Measurements from ENCODE around the gene HAUS2. TPM values are rescaled to one million over a fixed set of nuclear protein-coding genes. Genes with fewer than 3 reads are reported as not detected.
A peak's percentile ranks its signal among the peaks of the same experiment; 100 is the strongest.

HAUS2 gene
- total and polyA plus RNA-seq, 10 of the 15 experiments (the other 5 are each of a cell fraction or from before 2014, with no cell fraction given), result 28.7 to 59.3 (median 40.6) TPM

GRCh38 chr15:42547918-42548248 is 755 bp upstream of the HAUS2 start:
- H3K27ac ChIP-seq (ENCODE audit: control insufficient read depth, insufficient read depth), result peak overlapping the region; percentile 72
- peak overlapping the region; percentile 81 for H2AFZ ChIP-seq (ENCODE audit: control insufficient read depth, low read depth, low read length)
- RAD21 ChIA-PET (ENCODE audit: unreplicated experiment), result interaction anchor here (0.6 to 2.7 kb wide), 14 partner anchors 12 to 103 kb away, joined by 3 to 9 read pairs (median 4); partner anchors contain the start of genes SNAP23, STARD9 and ZNF106
- WGBS (ENCODE audit: insufficient coverage, insufficient replicate concordance, low lambda C conversion rate, missing lambda C conversion rate), result 21% methylated on average over 7 of the region's 9 CpGs
- H3K9me3 ChIP-seq (replicated peaks; ENCODE audit: control insufficient read depth, insufficient read depth, low read length), result no peaks in the 10 kb centered on the region
- H3K4me3 ChIP-seq, result peak overlapping the region; percentile 76
- SMC1A ChIA-PET (ENCODE audit: uncharacterized antibody, unreplicated experiment), result interaction anchor here (0.6 to 5.4 kb wide), 18 partner anchors 13 to 320 kb away, joined by 3 to 45 read pairs (median 4); no protein-coding TSS in a partner anchor
- intact Hi-C loops (cut with micrococcal nuclease; ENCODE audit: unreplicated experiment) (loop anchor here (2.0 kb wide), 1 partner anchor 103 kb away; no protein-coding TSS in a partner anchor), in situ Hi-C loops (cut with MboI) (no loop called here)
- no peak for FAIRE-seq
- CTCF ChIA-PET, result interaction anchor here (0.8 to 3.0 kb wide), 6 partner anchors 8 to 104 kb away, joined by 3 to 7 read pairs (median 5); partner anchors contain the start of gene ZNF106
- peak overlapping the region; percentile 86 for H3K9ac ChIP-seq (ENCODE audit: control insufficient read depth, insufficient read depth, low read length)
- H3K36me3 ChIP-seq (ENCODE audit: control insufficient read depth in 2 of 2, insufficient read depth in 2 of 2, low read length in 1 of 2), result peaks cover 1 to 12% of the 10 kb centered on the region in 2 experiments; a peak in 3 of 4 replicates
- H3K4me1 ChIP-seq (ENCODE audit: control insufficient read depth, insufficient read depth, low read length), result no peaks in the 10 kb centered on the region; the same call in 1 of the 2 replicates
- H3K27me3 ChIP-seq (replicated peaks in 1 of 2; ENCODE audit: control insufficient read depth in 2 of 2, insufficient read depth in 2 of 2, low read length in 1 of 2), result no peaks in the 10 kb centered on the region
- ATAC-seq, result peak; percentile 27; the same call in 2 of the 3 replicates
- TF ChIP-seq MAX (IDR thresholded peaks at IDR 0.05; ENCODE audit: low read depth, low read length) (0 out of 2 replicates have a peak, but pooled peaks have one; percentile 18), IKZF1 (conservative IDR thresholded peaks at IDR 0.05) (no peak), RFX5 (IDR thresholded peaks at IDR 0.05; ENCODE audit: low read depth, low read length) (0 out of 2 replicates have a peak, but pooled peaks have one; percentile 28), SIN3A (IDR thresholded peaks at IDR 0.05; ENCODE audit: low read depth, low read length) (peak; percentile 25; the same call in 1 of the 2 replicates)
- H4K20me1 ChIP-seq (ENCODE audit: control insufficient read depth, insufficient read depth), result no peaks in the 10 kb centered on the region
- peak overlapping the region; percentile 82 for H3K4me2 ChIP-seq (ENCODE audit: control insufficient read depth, insufficient read depth)
- peaks cover 57% of the 10 kb centered on the region for H3K79me2 ChIP-seq (ENCODE audit: control insufficient read depth, insufficient read depth, low read length)
- no peak for DNase-seq (ENCODE audit: low read depth, low spot score)
- POLR2A ChIA-PET, result interaction anchor here (0.8 to 3.2 kb wide), 15 partner anchors 11 to 102 kb away, joined by 3 to 13 read pairs (median 6); partner anchors contain the start of genes SNAP23, STARD9 and ZNF106
- BruUV-seq (replicated peaks), result no TSS peak

- POLR2A ChIA-PET, result interaction anchor here (0.6 to 2.3 kb wide), 7 partner anchors 19 to 124 kb away, joined by 3 to 10 read pairs (median 4); partner anchors contain the start of genes SNAP23 and ZNF106
- DNase-seq (ENCODE audit: low read depth, low spot score) (no peak), ATAC-seq (peak; percentile 60), FAIRE-seq (no peak)
- in situ Hi-C loops (cut with MboI) (no loop called here), intact Hi-C loops (cut with micrococcal nuclease; ENCODE audit: unreplicated experiment) (loop anchor here (2.0 kb wide), 1 partner anchor 102 kb away; no protein-coding TSS in a partner anchor)
- Histone ChIP-seq H2AFZ (ENCODE audit: control insufficient read depth, low read depth, low read length) (peak overlapping the region; percentile 81), H3K4me2 (ENCODE audit: control insufficient read depth, insufficient read depth) (peak overlapping the region; percentile 23; the same call in 1 of the 2 replicates), H4K20me1 (ENCODE audit: control insufficient read depth, insufficient read depth) (no peaks in the 10 kb centered on the region), H3K36me3 (ENCODE audit: control insufficient read depth in 2 of 2, insufficient read depth in 2 of 2, low read length in 1 of 2) (peaks cover 1 to 12% of the 10 kb centered on the region in 2 experiments; a peak in 2 of 4 replicates), H3K9me3 (replicated peaks; ENCODE audit: control insufficient read depth, insufficient read depth, low read length) (no peaks in the 10 kb centered on the region), H3K27ac (ENCODE audit: control insufficient read depth, insufficient read depth) (peak overlapping the region; percentile 72), H3K4me3 (peak overlapping the region; percentile 76), H3K4me1 (ENCODE audit: control insufficient read depth, insufficient read depth, low read length) (no peaks in the 10 kb centered on the region; the same call in 1 of the 2 replicates), H3K79me2 (ENCODE audit: control insufficient read depth, insufficient read depth, low read length) (peaks cover 66% of the 10 kb centered on the region), H3K27me3 (replicated peaks in 1 of 2; ENCODE audit: control insufficient read depth in 2 of 2, insufficient read depth in 2 of 2, low read length in 1 of 2) (no peaks in the 10 kb centered on the region), H3K9ac (ENCODE audit: control insufficient read depth, insufficient read depth, low read length) (peak overlapping the region; percentile 86)
- under 1% methylated on average over 15 of the region's 15 CpGs for WGBS (ENCODE audit: insufficient coverage, insufficient replicate concordance, low lambda C conversion rate, missing lambda C conversion rate)
- SMC1A ChIA-PET (ENCODE audit: uncharacterized antibody, unreplicated experiment), result interaction anchor here (0.8 to 5.4 kb wide), 6 partner anchors 10 to 58 kb away, joined by 3 to 45 read pairs (median 4); partner anchors contain the start of gene ZNF106
- BruUV-seq (replicated peaks), result TSS peak; percentile 66
- CTCF ChIA-PET, result interaction anchor here (1.1 to 1.2 kb wide), 2 partner anchors 58 to 71 kb away, joined by 3 to 6 read pairs; partner anchors contain the start of gene ZNF106
- RAD21 ChIA-PET (ENCODE audit: unreplicated experiment), result interaction anchor here (0.6 to 2.7 kb wide), 6 partner anchors 15 to 100 kb away, joined by 3 to 9 read pairs (median 5); partner anchors contain the start of genes SNAP23, STARD9 and ZNF106
- TF ChIP-seq ATF2 (IDR thresholded peaks at IDR 0.05; ENCODE audit: low read length) (no peak), ZNF217 (IDR thresholded peaks at IDR 0.05) (no peak), MEF2B (IDR thresholded peaks at IDR 0.05; ENCODE audit: partially characterized antibody, poor library complexity, severe bottlenecking) (no peak), BRCA1 (IDR thresholded peaks at IDR 0.05; ENCODE audit: low read depth, low read length) (no peak), POLR2AphosphoS2 (IDR thresholded peaks at IDR 0.05; ENCODE audit: low read depth, low read length) (no peak), HSF1 (IDR thresholded peaks at IDR 0.05; ENCODE audit: low read depth, low read length) (no peak), FOS (IDR thresholded peaks at IDR 0.05; ENCODE audit: borderline replicate concordance, extremely low read depth, insufficient read length) (no peak), ZNF384 (IDR thresholded peaks at IDR 0.05; ENCODE audit: borderline replicate concordance, low read depth, low read length) (no peak), SMAD5 (IDR thresholded peaks at IDR 0.05; ENCODE audit: low read depth) (0 out of 2 replicates have a peak, but pooled peaks have one; percentile 4)
These were observed 424 bp downstream of the HAUS2 start for GRCh38 chr15:42549032-42549491.
